Fibroblast of mammary gland (primary cell): ENCODE data around the gene APOA4.
A peak's percentile ranks its signal among the peaks of the same experiment; 100 is the strongest.

Experiments used
- DNase-seq: peaks from one replicate; pipeline ENCODE4 v3.0.0-alpha.2; 2010; ENCODE audit warnings: low read depth
- H3K4me3 ChIP-seq: 2 replicates; pipeline ENCODE4 v1.5.1; 2011; ENCODE audit warnings: low read depth, mild to moderate bottlenecking, low read length, moderate library complexity; ENCODE audit not compliant: control insufficient read depth
- CTCF ChIP-seq: conservative IDR thresholded peaks from 2 replicates; pipeline ENCODE4 v1.5.1; 2011; ENCODE audit warnings: low read depth, low read length, inconsistent platforms; ENCODE audit not compliant: control insufficient read depth, insufficient read depth

The APOA4 gene

GRCh38 chr11:116865696-116866095 is 42.6 kb upstream of the APOA4 start:
- DNase-seq: no peak
- no peak overlapping the region for H3K4me3 ChIP-seq
- no peak for TF ChIP-seq CTCF

- DNase-seq: no peak
- no peak for TF ChIP-seq CTCF
- H3K4me3 ChIP-seq: no peak overlapping the region
These were observed 41.4 kb upstream of the APOA4 start for GRCh38 chr11:116864531-116864930.

GRCh38 chr11:116862951-116863350 is 39.8 kb upstream of the APOA4 start:
- no peak for TF ChIP-seq CTCF
- H3K4me3 ChIP-seq: no peak overlapping the region
- no peak for DNase-seq

GRCh38 chr11:116862185-116862584 is 39.1 kb upstream of the APOA4 start:
- no peak overlapping the region for H3K4me3 ChIP-seq
- DNase-seq: no peak
- TF ChIP-seq CTCF: no peak

GRCh38 chr11:116861539-116861938 is 38.4 kb upstream of the APOA4 start:
- no peak for TF ChIP-seq CTCF
- peak; percentile 73 for DNase-seq
- no peak overlapping the region for H3K4me3 ChIP-seq

GRCh38 chr11:116860303-116860702 is 37.2 kb upstream of the APOA4 start:
- no peak for DNase-seq
- TF ChIP-seq CTCF: no peak

GRCh38 chr11:116859175-116859574 is 36.1 kb upstream of the APOA4 start:
- TF ChIP-seq CTCF: no peak
- DNase-seq: no peak
- H3K4me3 ChIP-seq: no peak overlapping the region

More at GRCh38 chr11:116860303-116860702, 37.2 kb upstream of the APOA4 start:
- no peak overlapping the region for H3K4me3 ChIP-seq
